HCT116 (cell line): Measurements from ENCODE around the gene DDX10. TPM values are rescaled to one million over a fixed set of nuclear protein-coding genes. Genes with fewer than 3 reads are reported as not detected.

Experiments
- ATAC-seq: fragments of 200-7000 bp; cut with Tn5 transposase; 2 replicates; pipeline ENCODE4 v1.9.1; 2020; ENCODE audit warnings: mild to moderate bottlenecking, moderate library complexity
- BruUV-seq: library from RNA; stranded (reverse); fragments of 400-500 nt; replicated peaks from 2 replicates; lab custom pipeline; 2021; lab: Mats Ljungman, UMichigan
- CTCF ChIA-PET: fragments of 300-600 bp; sonication (Branson Sonifier 250); formaldehyde crosslinking; loops from one replicate; lab custom pipeline; 2021; ENCODE audit warnings: antibody characterized with exemption; lab: Charles Lee
- POLR2A ChIA-PET: fragments of 300-600, 350-600 bp; sonication (Branson Sonifier 250); formaldehyde crosslinking; loops from one replicate; lab custom pipeline; 2021; ENCODE audit warnings: antibody characterized with exemption; lab: Charles Lee
- RAD21 ChIA-PET, 2 experiments: fragments of 300-600 bp; sonication (Branson Sonifier 250); formaldehyde crosslinking; loops; one replicate each; lab custom pipeline; 2023; ENCODE audit warnings: low total read pairs in 2 of 2; ENCODE audit not compliant: uncharacterized antibody in 2 of 2, unreplicated experiment in 2 of 2, low non-redundant PET in 1 of 2; lab: Charles Lee
- DNase-seq: peaks from one replicate; pipeline ENCODE4 v3.0.0-alpha.2; 2010; ENCODE audit warnings: low read depth, low spot score
- H2AFZ ChIP-seq: fragments of 200-600 bp; shearing (Covaris generic), sonication (generic); 2 replicates; pipeline ENCODE4 v1.6.1; 2017; ENCODE audit warnings: low read depth, mixed run types, mixed read lengths, antibody characterized with exemption, low read length; ENCODE audit not compliant: poor library complexity, severe bottlenecking
- H3K27ac ChIP-seq: 2 replicates; pipeline ENCODE4 v1.5.1; 2012; ENCODE audit warnings: low read depth, low read length
- H3K27me3 ChIP-seq: fragments of 200-600 bp; sonication (generic); 2 replicates; pipeline ENCODE4 v1.6.1; 2016; ENCODE audit warnings: mixed run types, low read length, mixed read lengths; ENCODE audit not compliant: insufficient read depth
- H3K36me3 ChIP-seq, 2 experiments: fragments of 200-500 bp in 1 of 2; fragments of 200-600 bp in 1 of 2; sonication (Bioruptor generic) in 1 of 2; sonication (generic) in 1 of 2; 2 replicates each; pipeline versions ENCODE4 v1.5.1 to v1.6.1; 2014 to 2016; ENCODE audit warnings: low read length in 2 of 2, inconsistent platforms in 1 of 2, mixed read lengths in 1 of 2, mixed run types in 1 of 2; ENCODE audit not compliant: insufficient read depth in 2 of 2, control insufficient read depth in 1 of 2
- H3K4me1 ChIP-seq, 2 experiments: fragments of 200-600 bp in 1 of 2; sonication (generic) in 1 of 2; 2 replicates each; pipeline versions ENCODE4 v1.5.1 to v1.6.1; 2012 to 2017; ENCODE audit warnings: low read length in 2 of 2, inconsistent platforms in 1 of 2, mild to moderate bottlenecking in 1 of 2, mixed read lengths in 1 of 2, mixed run types in 1 of 2, moderate library complexity in 1 of 2; ENCODE audit not compliant: insufficient read depth in 2 of 2, control insufficient read depth in 1 of 2
- H3K4me2 ChIP-seq: fragments of 200-600 bp; sonication (generic); 2 replicates; pipeline ENCODE4 v1.6.1; 2017; ENCODE audit warnings: mixed run types, low read length, mixed read lengths
- H3K4me3 ChIP-seq, 2 experiments: fragments of 200-600 bp in 1 of 2; sonication (generic) in 1 of 2; replicated peaks in 1 of 2; 2 replicates each; pipeline ENCODE4 v1.5.1; 2011 to 2016; ENCODE audit warnings: low read length in 2 of 2, control low read depth in 1 of 2, low read depth in 1 of 2, mild to moderate bottlenecking in 1 of 2, mixed read lengths in 1 of 2, mixed run types in 1 of 2
- H3K79me2 ChIP-seq: fragments of 200-600 bp; sonication (generic); 2 replicates; pipeline ENCODE4 v1.6.1; 2017; ENCODE audit warnings: mild to moderate bottlenecking, mixed run types, low read length, moderate library complexity, mixed read lengths; ENCODE audit not compliant: insufficient read depth
- H3K9ac ChIP-seq: fragments of 200-600 bp; sonication (generic); 2 replicates; pipeline ENCODE4 v1.6.1; 2016; ENCODE audit warnings: low read length, mixed read lengths
- H3K9me2 ChIP-seq: fragments of 200-600 bp; sonication (generic), shearing (Covaris generic); 2 replicates; pipeline ENCODE4 v1.6.1; 2017; ENCODE audit warnings: mixed run types, mild to moderate bottlenecking, moderate library complexity; ENCODE audit not compliant: insufficient read depth
- H3K9me3 ChIP-seq, 2 experiments: fragments of 200-500 bp in 1 of 2; fragments of 200-600 bp in 1 of 2; sonication (Bioruptor generic) in 1 of 2; sonication (generic) in 1 of 2; 2 replicates each; pipeline ENCODE4 v1.6.1; 2014 to 2017; ENCODE audit warnings: low read length in 2 of 2, mixed read lengths in 2 of 2, inconsistent platforms in 1 of 2, low read depth in 1 of 2, mild to moderate bottlenecking in 1 of 2, mixed run types in 1 of 2, moderate library complexity in 1 of 2; ENCODE audit not compliant: control insufficient read depth in 1 of 2, insufficient read depth in 1 of 2
- H4K20me1 ChIP-seq: fragments of 200-600 bp; sonication (generic), shearing (Covaris generic); 2 replicates; pipeline ENCODE4 v1.6.1; 2017; ENCODE audit warnings: mixed run types, mild to moderate bottlenecking, moderate library complexity; ENCODE audit not compliant: insufficient read depth
- ATF3 ChIP-seq: IDR thresholded peaks from 2 replicates; pipeline ENCODE4 v1.6.1; 2012
- CBX3 ChIP-seq: IDR thresholded peaks from 2 replicates; pipeline ENCODE4 v1.6.1; 2012; ENCODE audit warnings: low read depth
- CEBPB ChIP-seq: IDR thresholded peaks from 2 replicates; pipeline ENCODE4 v1.6.1; 2012; ENCODE audit warnings: low read depth
- EGR1 ChIP-seq: IDR thresholded peaks from 2 replicates; pipeline ENCODE4 v1.6.1; 2012; ENCODE audit warnings: low read depth
- ELF1 ChIP-seq: IDR thresholded peaks from 2 replicates; pipeline ENCODE4 v1.6.1; 2012; ENCODE audit warnings: low read depth, borderline replicate concordance
- EZH2 ChIP-seq: fragments of 200-600 bp; sonication (generic); IDR thresholded peaks from 2 replicates; pipeline ENCODE4 v1.6.1; 2017; ENCODE audit warnings: antibody characterized with exemption, mixed run types
- EZH2phosphoT487 ChIP-seq: fragments of 200-600 bp; IDR thresholded peaks from 2 replicates; pipeline ENCODE4 v1.6.1; 2018; ENCODE audit warnings: antibody characterized with exemption, borderline replicate concordance
- FOSL1 ChIP-seq: IDR thresholded peaks from 2 replicates; pipeline ENCODE4 v1.6.1; 2012; ENCODE audit warnings: low read depth
- JUND ChIP-seq: IDR thresholded peaks from 2 replicates; pipeline ENCODE4 v1.6.1; 2012
- POLR2A ChIP-seq: IDR thresholded peaks from 2 replicates; pipeline ENCODE4 v1.7.0; 2011; ENCODE audit warnings: borderline replicate concordance; ENCODE audit not compliant: insufficient read depth, insufficient read length; ENCODE audit errors: extremely low read depth
- POLR2AphosphoS5 ChIP-seq: IDR thresholded peaks from 2 replicates; pipeline ENCODE4 v1.6.1; 2011; ENCODE audit warnings: mild to moderate bottlenecking, low read depth, low read length, moderate library complexity
- RAD21 ChIP-seq: IDR thresholded peaks from 2 replicates; pipeline ENCODE4 v1.6.1; 2012; ENCODE audit warnings: low read depth, mild to moderate bottlenecking
- REST ChIP-seq: IDR thresholded peaks from 2 replicates; pipeline ENCODE4 v1.6.1; 2012; ENCODE audit warnings: low read depth
- SIN3A ChIP-seq: IDR thresholded peaks from 2 replicates; pipeline ENCODE4 v1.6.1; 2012; ENCODE audit warnings: low read depth
- SP1 ChIP-seq: IDR thresholded peaks from 2 replicates; pipeline ENCODE4 v1.6.1; 2012; ENCODE audit warnings: low read depth
- SRF ChIP-seq: IDR thresholded peaks from 2 replicates; pipeline ENCODE4 v1.6.1; 2012; ENCODE audit warnings: low read depth
- TCF7L2 ChIP-seq: IDR thresholded peaks from 2 replicates; pipeline ENCODE4 v1.7.0; 2011; ENCODE audit warnings: borderline replicate concordance, inconsistent platforms; ENCODE audit not compliant: insufficient read depth, insufficient read length; ENCODE audit errors: extremely low read depth
- YY1 ChIP-seq: IDR thresholded peaks from 2 replicates; pipeline ENCODE4 v1.6.1; 2011; ENCODE audit warnings: low read length, low read depth, moderate library complexity, mild to moderate bottlenecking; ENCODE audit not compliant: insufficient replicate concordance; ENCODE audit errors: extremely low read depth
- ZBTB33 ChIP-seq: IDR thresholded peaks from 2 replicates; pipeline ENCODE4 v1.6.1; 2011; ENCODE audit warnings: mild to moderate bottlenecking, low read length, moderate library complexity; ENCODE audit not compliant: insufficient replicate concordance; ENCODE audit errors: extremely low read depth
- ZFX ChIP-seq: fragments of 450-650 bp; IDR thresholded peaks from 2 replicates; pipeline ENCODE4 v1.6.1; 2017
- ZNF274 ChIP-seq: fragments of 200-500 bp; sonication (Bioruptor generic); IDR thresholded peaks from 2 replicates; pipeline ENCODE4 v1.6.1; 2014; ENCODE audit warnings: mild to moderate bottlenecking, low read depth, low read length, inconsistent platforms
- intact Hi-C: fragments of 100-400 bp; cut with micrococcal nuclease; formaldehyde crosslinking; loops from 2 replicates; pipeline ENCODE4 v1.10.0; 2022
- total RNA-seq: library from RNA; stranded (reverse); gene quantifications from one replicate; pipeline ENCODE4 v1.2.1, GENCODE V29; 2021; ENCODE audit not compliant: unreplicated experiment
- TF ChIP-seq, protein P1 (sequence below): IDR thresholded peaks from 2 replicates; pipeline ENCODE4 v1.6.1; 2012

DDX10 gene
- total RNA-seq, 1 experiment from 2014 or later = 66.5 TPM

DNA sequence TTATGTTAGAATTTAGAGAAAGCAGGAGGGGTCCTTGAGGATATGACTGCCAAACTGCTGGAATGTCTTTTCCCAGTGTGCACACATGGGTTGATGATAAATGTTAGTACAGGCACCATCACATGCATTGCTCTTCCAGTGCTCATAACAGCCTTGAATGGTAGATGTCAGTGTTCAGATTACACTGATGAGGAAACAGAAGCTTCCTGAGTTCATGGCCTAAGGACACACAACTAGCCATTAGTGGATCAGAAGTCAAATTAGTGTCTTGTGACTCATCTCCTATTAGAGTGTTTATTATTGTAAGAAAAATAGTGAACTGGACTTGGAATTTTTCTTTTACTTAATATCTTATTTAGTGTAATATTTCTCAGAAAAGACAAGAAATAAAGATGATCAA lies 241.5 kb downstream of the DDX10 start:
- Histone ChIP-seq H3K9me3 (no peaks in the 10 kb centered on the region), H3K36me3 (no peaks in the 10 kb centered on the region), H2AFZ (no peak overlapping the region), H3K27me3 (no peaks in the 10 kb centered on the region), H3K9ac (no peak overlapping the region), H3K4me3 (no peak overlapping the region), H3K9me2 (no peaks in the 10 kb centered on the region; the same call in 1 of the 2 replicates), H3K4me1 (peaks cover 45 to 71% of the 10 kb centered on the region in 2 experiments), H4K20me1 (no peaks in the 10 kb centered on the region), H3K27ac (peak overlapping the region; percentile 88), H3K79me2 (no peaks in the 10 kb centered on the region; the same call in 1 of the 2 replicates), H3K4me2 (peak overlapping the region; percentile 51)
- ChIA-PET RAD21 (no interaction called here), POLR2A (no interaction called here), CTCF (no interaction called here)
- BruUV-seq = no TSS peak
- ATAC-seq (peak; percentile 85), DNase-seq (no peak)
- intact Hi-C loops = no loop called here
- TF ChIP-seq REST (no peak), CEBPB (peak; percentile 57), ELF1 (no peak), EZH2phosphoT487 (no peak), FOSL1 (peak; percentile 52; the same call in 1 of the 2 replicates), ATF3 (peak; percentile 16; the same call in 1 of the 2 replicates), POLR2A (no peak), YY1 (no peak), ZNF274 (no peak), ZBTB33 (no peak), POLR2AphosphoS5 (no peak), EGR1 (no peak), TCF7L2 (no peak), RAD21 (peak; percentile 16; the same call in 1 of the 2 replicates), SP1 (peak; percentile 65), SIN3A (no peak; the same call in 1 of the 2 replicates), CBX3 (peak; percentile 57; the same call in 1 of the 2 replicates), JUND (peak; percentile 66), SRF (no peak), ZFX (no peak), EZH2 (no peak)
- TF ChIP-seq, protein P1, sequence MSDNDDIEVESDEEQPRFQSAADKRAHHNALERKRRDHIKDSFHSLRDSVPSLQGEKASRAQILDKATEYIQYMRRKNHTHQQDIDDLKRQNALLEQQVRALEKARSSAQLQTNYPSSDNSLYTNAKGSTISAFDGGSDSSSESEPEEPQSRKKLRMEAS = peak; percentile 41
